H9 (cell line): ENCODE data around the gene SSRP1. TPM values are rescaled to one million over a fixed set of nuclear protein-coding genes. Genes with fewer than 3 reads are reported as not detected.

Source experiments
- DNase-seq: peaks from one replicate; pipeline ENCODE4 v3.0.0-alpha.2; 2017
- H2AFZ ChIP-seq: one replicate; pipeline ENCODE4 v1.6.1; 2013; ENCODE audit warnings: mild to moderate bottlenecking, low read length, control low read depth, moderate library complexity
- H2AK5ac ChIP-seq: 2 replicates; pipeline ENCODE4 v1.6.1; 2013; ENCODE audit warnings: low read length, control low read depth, mixed read lengths; ENCODE audit not compliant: insufficient read length
- H2BK120ac ChIP-seq: one replicate; pipeline ENCODE4 v1.6.1; 2013; ENCODE audit warnings: low read depth, mild to moderate bottlenecking, low read length, control low read depth, inconsistent platforms; ENCODE audit not compliant: poor library complexity, severe bottlenecking
- H2BK12ac ChIP-seq: 2 replicates; pipeline ENCODE4 v1.6.1; 2013; ENCODE audit warnings: low read length, control low read depth, mixed read lengths, low read depth; ENCODE audit not compliant: insufficient read length
- H2BK15ac ChIP-seq: 2 replicates; pipeline ENCODE4 v1.6.1; 2013; ENCODE audit warnings: low read depth, low read length, control low read depth
- H2BK20ac ChIP-seq: one replicate; pipeline ENCODE4 v1.6.1; 2013; ENCODE audit warnings: low read depth, mild to moderate bottlenecking, low read length, control low read depth, inconsistent platforms; ENCODE audit not compliant: poor library complexity, severe bottlenecking
- H2BK5ac ChIP-seq: 2 replicates; pipeline ENCODE4 v1.6.1; 2013; ENCODE audit warnings: low read length, control low read depth, mixed read lengths; ENCODE audit not compliant: insufficient read length
- H3K14ac ChIP-seq: 2 replicates; pipeline ENCODE4 v1.6.1; 2013; ENCODE audit warnings: low read length, control low read depth; ENCODE audit not compliant: insufficient read depth
- H3K18ac ChIP-seq: 2 replicates; pipeline ENCODE4 v1.6.1; 2013; ENCODE audit warnings: low read depth, mild to moderate bottlenecking, mixed read lengths, low read length, control low read depth; ENCODE audit not compliant: insufficient read length
- H3K23ac ChIP-seq: 2 replicates; pipeline ENCODE4 v1.6.1; 2013; ENCODE audit warnings: low read length, control low read depth, mixed read lengths, low read depth; ENCODE audit not compliant: insufficient read length
- H3K23me2 ChIP-seq: 2 replicates; pipeline ENCODE4 v1.6.1; 2013; ENCODE audit warnings: low read depth, mild to moderate bottlenecking, mixed read lengths, low read length, control low read depth; ENCODE audit not compliant: insufficient read length, poor library complexity, severe bottlenecking
- H3K27ac ChIP-seq: 2 replicates; pipeline ENCODE4 v1.5.1; 2013; ENCODE audit warnings: low read length, control low read depth, mixed read lengths, low read depth; ENCODE audit not compliant: insufficient read length
- H3K27me3 ChIP-seq: 2 replicates; pipeline ENCODE4 v1.6.1; 2013; ENCODE audit warnings: low read length, control low read depth, inconsistent platforms; ENCODE audit not compliant: insufficient read depth
- H3K4ac ChIP-seq: 2 replicates; pipeline ENCODE4 v1.6.1; 2013; ENCODE audit warnings: low read depth, mild to moderate bottlenecking, control low read depth, inconsistent platforms, low read length, moderate library complexity
- H3K4me1 ChIP-seq: 2 replicates; pipeline ENCODE4 v1.6.1; 2013; ENCODE audit warnings: low read length, control low read depth, inconsistent platforms; ENCODE audit not compliant: insufficient read depth
- H3K4me2 ChIP-seq: 2 replicates; pipeline ENCODE4 v1.6.1; 2013; ENCODE audit warnings: low read length, control low read depth, mixed read lengths; ENCODE audit not compliant: insufficient read length, insufficient read depth
- H3K56ac ChIP-seq: 2 replicates; pipeline ENCODE4 v1.6.1; 2013; ENCODE audit warnings: low read depth, mild to moderate bottlenecking, mixed read lengths, low read length, control low read depth; ENCODE audit not compliant: insufficient read length
- H3K79me1 ChIP-seq: 2 replicates; pipeline ENCODE4 v1.6.1; 2013; ENCODE audit warnings: low read depth, mild to moderate bottlenecking, moderate library complexity, low read length, control low read depth, inconsistent platforms; ENCODE audit not compliant: insufficient read depth, poor library complexity, severe bottlenecking
- H3K79me2 ChIP-seq: 2 replicates; pipeline ENCODE4 v1.6.1; 2013; ENCODE audit warnings: low read length, control low read depth, inconsistent platforms; ENCODE audit not compliant: insufficient read depth
- H3K9ac ChIP-seq: 2 replicates; pipeline ENCODE4 v1.6.1; 2013; ENCODE audit warnings: low read length, control low read depth, mixed read lengths; ENCODE audit not compliant: insufficient read length; ENCODE audit errors: extremely low read depth
- H3K9me3 ChIP-seq: one replicate; pipeline ENCODE4 v1.6.1; 2013; ENCODE audit warnings: low read depth, low read length, inconsistent platforms; ENCODE audit not compliant: control insufficient read depth
- H3T11ph ChIP-seq: one replicate; pipeline ENCODE4 v1.6.1; 2013; ENCODE audit warnings: mild to moderate bottlenecking, low read length, control low read depth, inconsistent platforms
- H4K20me1 ChIP-seq: one replicate; pipeline ENCODE4 v1.6.1; 2013; ENCODE audit not compliant: control insufficient read depth, insufficient read length, insufficient read depth
- H4K5ac ChIP-seq: 2 replicates; pipeline ENCODE4 v1.6.1; 2013; ENCODE audit warnings: low read depth, mild to moderate bottlenecking, mixed read lengths, low read length, control low read depth; ENCODE audit not compliant: insufficient read length
- H4K8ac ChIP-seq: replicated peaks from 2 replicates; pipeline ENCODE4 v1.6.1; 2013; ENCODE audit warnings: low read length, control low read depth, mixed read lengths, low read depth; ENCODE audit not compliant: insufficient read length
- H4K91ac ChIP-seq: 2 replicates; pipeline ENCODE4 v1.6.1; 2013; ENCODE audit warnings: low read depth, mild to moderate bottlenecking, moderate library complexity, mixed read lengths, low read length, control low read depth; ENCODE audit not compliant: insufficient read length
- H3K27ac Mint-ChIP-seq, 3 experiments: 2 replicates in 2 of 3; 3 replicates in 1 of 3; pipeline ENCODE4 v1.8.0; 2020 to 2021; ENCODE audit warnings: mixed read lengths in 3 of 3, mild to moderate bottlenecking in 1 of 3, moderate library complexity in 1 of 3
- H3K27me3 Mint-ChIP-seq: 2 replicates; pipeline ENCODE4 v1.8.0; 2021; ENCODE audit warnings: low read depth, mild to moderate bottlenecking, moderate library complexity, mixed read lengths
- H3K36me3 Mint-ChIP-seq, 3 experiments: 2 replicates in 2 of 3; 3 replicates in 1 of 3; pipeline ENCODE4 v1.8.0; 2020 to 2021; ENCODE audit warnings: low read depth in 3 of 3, mixed read lengths in 3 of 3; ENCODE audit not compliant: insufficient read depth in 1 of 3
- H3K4me1 Mint-ChIP-seq, 2 experiments: 2 replicates each; pipeline ENCODE4 v1.8.0; 2020; ENCODE audit warnings: mixed read lengths in 2 of 2
- H3K4me3 Mint-ChIP-seq, 2 experiments: 2 replicates in 1 of 2; 3 replicates in 1 of 2; pipeline ENCODE4 v1.8.0; 2020 to 2021; ENCODE audit warnings: mild to moderate bottlenecking in 2 of 2, mixed read lengths in 2 of 2, moderate library complexity in 1 of 2
- H3K9me3 Mint-ChIP-seq, 2 experiments: 2 replicates in 1 of 2; 3 replicates in 1 of 2; pipeline ENCODE4 v1.8.0; 2020; ENCODE audit warnings: mild to moderate bottlenecking in 2 of 2, mixed read lengths in 2 of 2, moderate library complexity in 1 of 2
- CTCF ChIP-seq: fragments of 200-600 bp; sonication (generic); conservative IDR thresholded peaks from 3 replicates; pipeline ENCODE4 v1.8.0; 2021; ENCODE audit warnings: antibody characterized with exemption, mild to moderate bottlenecking
- WGBS: extraction: QIAGEN DNeasy Blood & Tissue Kit; methylation state at CpG from one replicate; pipeline ENCODE4 v1.1.7; 2013; ENCODE audit warnings: missing lambda C conversion rate, low lambda C conversion rate, mixed read lengths; ENCODE audit not compliant: insufficient read length; ENCODE audit errors: extremely low coverage; 5-methylcytosine and 5-hydroxymethylcytosine counted together
- total RNA-seq: library from RNA; stranded (reverse); gene quantifications from 2 replicates; pipeline ENCODE4 v1.2.1, GENCODE V29; 2021

Gene SSRP1
- total RNA-seq, 1 experiment from 2014 or later: 202 TPM

GRCh38 chr11:57301711-57302423, 33.8 kb downstream of the SSRP1 start:
- H3K4me2 ChIP-seq: no peak overlapping the region
- H3K79me2 ChIP-seq: peaks cover 3% of the 10 kb centered on the region; the same call in 1 of the 2 replicates
- no peak overlapping the region for H2AFZ ChIP-seq
- H3K56ac ChIP-seq: no peak overlapping the region
- WGBS: no CpG with 5 or more reads among the region's 27 CpGs
- no peaks in the 10 kb centered on the region for H4K20me1 ChIP-seq
- peaks cover 7 to 17% of the 10 kb centered on the region in 2 experiments for H3K4me1 Mint-ChIP-seq
- no peak overlapping the region for H3K14ac ChIP-seq
- H3K27ac ChIP-seq: no peak overlapping the region
- H3K18ac ChIP-seq: no peak overlapping the region
- H3K9me3 Mint-ChIP-seq: peaks cover 10 to 17% of the 10 kb centered on the region in 2 experiments
- peaks cover 68 to 72% (median 71%) of the 10 kb centered on the region in 3 experiments for H3K36me3 Mint-ChIP-seq
- no peak overlapping the region for H2AK5ac ChIP-seq
- no peaks in the 10 kb centered on the region for H3K23me2 ChIP-seq
- H3K9ac ChIP-seq: no peak overlapping the region
- no peak overlapping the region for H2BK5ac ChIP-seq
- no peak overlapping the region; a peak in 1 of 7 replicates for H3K27ac Mint-ChIP-seq
- H4K8ac ChIP-seq: no peak overlapping the region
- no peaks in the 10 kb centered on the region for H3K27me3 ChIP-seq
- H2BK15ac ChIP-seq: no peak overlapping the region
- no peak overlapping the region for H3K4me3 Mint-ChIP-seq
- no peak overlapping the region for H2BK120ac ChIP-seq
- H3T11ph ChIP-seq: no peak overlapping the region
- H4K5ac ChIP-seq: no peak overlapping the region
- H3K79me1 ChIP-seq: no peaks in the 10 kb centered on the region
- no peaks in the 10 kb centered on the region for H3K4me1 ChIP-seq
- no peak overlapping the region for H2BK20ac ChIP-seq
- no peak for TF ChIP-seq CTCF
- no peaks in the 10 kb centered on the region for H3K9me3 ChIP-seq
- H3K27me3 Mint-ChIP-seq: no peaks in the 10 kb centered on the region
- no peak for DNase-seq
- H3K23ac ChIP-seq: no peak overlapping the region
- no peak overlapping the region for H3K4ac ChIP-seq
- no peak overlapping the region for H2BK12ac ChIP-seq
- no peak overlapping the region for H4K91ac ChIP-seq
